ENCODE results near the gene SKA2. TPM values are rescaled to one million over a fixed set of nuclear protein-coding genes. Genes with fewer than 3 reads are reported as not detected.
A peak's percentile ranks its signal among the peaks of the same experiment; 100 is the strongest.

The SKA2 gene
- total and polyA plus RNA-seq, 9 of the 15 experiments (the other 6 are each of a cell fraction or from before 2014, with no cell fraction given) = 58.1 to 183 (median 133) TPM

- TF ChIP-seq MGA (IDR thresholded peaks at IDR 0.05) = peak; percentile 67
Measured at GRCh38 chr17:59154292-59154720, 680 bp downstream of the SKA2 start (continued).

All from K562 (cell line).